ENCODE results near the gene ZNF407.

GRCh38 chr18:74604774-74605173 is 7.1 kb downstream of the ZNF407 start:
- TF ChIP-seq SP1 (IDR thresholded peaks at IDR 0.05) (no peak), L3MBTL2 (conservative IDR thresholded peaks at IDR 0.05) (no peak), ELF4 (IDR thresholded peaks at IDR 0.05) (no peak), LEF1 (IDR thresholded peaks at IDR 0.05; ENCODE audit: borderline replicate concordance) (no peak), NFRKB (IDR thresholded peaks at IDR 0.05) (no peak), BHLHE40 (IDR thresholded peaks at IDR 0.05; ENCODE audit: borderline replicate concordance) (no peak)
